Measurements from ENCODE around the gene NUBP1.
"Not testable (repeated sequence)": the region's sequence is repeated elsewhere in the genome, so short reads cannot be mapped to it uniquely, and the experiment has no call there.

NUBP1 gene

GRCh38 chr16:10752843-10753523 is 9.3 kb downstream of the NUBP1 start:
- DNase-seq: no peak

DNA sequence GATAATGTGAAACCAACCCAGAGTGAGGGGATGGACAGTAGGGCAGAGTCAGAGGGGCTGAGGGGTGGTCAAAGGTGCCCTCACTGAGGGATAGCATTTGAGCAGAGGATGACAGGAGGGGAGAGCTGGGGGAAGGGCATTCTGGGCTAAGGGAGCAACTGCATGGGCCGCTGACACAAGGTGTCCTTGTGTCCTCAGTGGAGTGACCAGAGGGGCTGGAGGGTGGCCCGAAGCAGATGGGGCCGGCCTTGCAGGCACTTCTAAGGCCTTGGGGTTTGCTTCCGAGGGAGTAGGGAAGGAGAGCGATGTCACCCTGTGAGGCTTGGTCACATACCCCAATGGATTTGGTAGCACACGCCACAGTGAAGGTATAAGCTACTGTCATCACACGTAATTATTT is 10.0 kb downstream of the NUBP1 start:
- no peak for DNase-seq

DNA sequence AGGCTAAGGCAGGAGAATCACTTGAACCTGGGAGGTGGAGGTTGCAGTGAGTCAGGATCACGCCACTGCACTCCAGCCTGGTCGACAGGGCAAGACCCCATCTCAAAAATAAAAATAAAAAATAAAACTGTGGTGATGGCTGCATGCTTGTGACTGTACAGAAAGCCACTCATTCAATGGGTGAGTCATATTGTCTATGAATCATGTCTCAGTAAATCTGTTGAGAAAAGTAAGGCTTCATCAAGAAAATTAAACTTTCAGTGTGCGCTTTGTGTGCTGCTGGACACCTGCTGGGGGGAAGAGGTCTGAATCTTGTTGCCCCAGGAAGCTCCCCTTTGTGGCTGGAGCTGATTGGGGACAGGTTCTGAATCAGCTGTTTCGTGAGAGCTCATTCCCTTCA is 11.3 kb downstream of the NUBP1 start:
- no peak for DNase-seq

DNA sequence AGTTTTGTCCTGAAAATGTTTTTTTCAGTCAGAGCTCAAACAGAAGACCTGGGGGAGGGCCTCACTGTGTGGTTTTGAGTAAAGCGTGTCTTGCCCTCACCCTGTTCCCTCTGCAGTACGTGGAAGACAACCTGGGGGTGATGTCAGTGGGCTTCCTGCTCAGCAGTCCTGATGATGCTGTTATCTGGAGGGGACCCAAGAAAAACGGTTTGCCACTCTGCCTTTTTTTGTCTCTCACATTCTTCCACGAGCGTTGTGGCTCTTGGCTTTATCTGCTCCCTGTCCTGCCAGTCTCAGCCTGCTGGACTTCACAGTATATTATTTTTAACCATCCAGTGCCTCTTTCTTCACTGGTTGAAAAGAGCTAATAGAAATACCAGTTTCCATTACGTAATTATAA is 12.9 kb downstream of the NUBP1 start:
- no peak for DNase-seq

GRCh38 chr16:10760858-10761257 is 17.2 kb downstream of the NUBP1 start:
- DNase-seq: no peak

DNA sequence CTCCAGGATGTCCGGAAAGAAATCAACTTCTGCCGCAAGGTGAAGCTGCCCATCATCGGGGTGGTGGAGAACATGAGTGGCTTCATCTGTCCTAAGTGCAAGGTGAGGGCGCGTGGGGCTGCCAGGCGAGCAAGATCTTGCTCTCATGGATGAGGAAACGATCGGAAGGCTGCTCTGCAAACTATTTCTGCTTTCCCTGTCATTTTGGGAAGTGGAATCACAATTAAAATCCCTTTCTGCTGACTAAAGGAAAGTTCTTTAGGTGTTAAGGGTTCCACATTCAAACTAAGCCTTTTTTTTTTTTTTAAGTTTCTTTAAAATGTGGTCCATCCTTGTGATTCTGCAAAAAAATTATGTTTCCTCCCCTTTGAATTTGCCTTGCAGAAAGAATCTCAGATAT is 17.7 kb downstream of the NUBP1 start:
- no peak for DNase-seq

DNA sequence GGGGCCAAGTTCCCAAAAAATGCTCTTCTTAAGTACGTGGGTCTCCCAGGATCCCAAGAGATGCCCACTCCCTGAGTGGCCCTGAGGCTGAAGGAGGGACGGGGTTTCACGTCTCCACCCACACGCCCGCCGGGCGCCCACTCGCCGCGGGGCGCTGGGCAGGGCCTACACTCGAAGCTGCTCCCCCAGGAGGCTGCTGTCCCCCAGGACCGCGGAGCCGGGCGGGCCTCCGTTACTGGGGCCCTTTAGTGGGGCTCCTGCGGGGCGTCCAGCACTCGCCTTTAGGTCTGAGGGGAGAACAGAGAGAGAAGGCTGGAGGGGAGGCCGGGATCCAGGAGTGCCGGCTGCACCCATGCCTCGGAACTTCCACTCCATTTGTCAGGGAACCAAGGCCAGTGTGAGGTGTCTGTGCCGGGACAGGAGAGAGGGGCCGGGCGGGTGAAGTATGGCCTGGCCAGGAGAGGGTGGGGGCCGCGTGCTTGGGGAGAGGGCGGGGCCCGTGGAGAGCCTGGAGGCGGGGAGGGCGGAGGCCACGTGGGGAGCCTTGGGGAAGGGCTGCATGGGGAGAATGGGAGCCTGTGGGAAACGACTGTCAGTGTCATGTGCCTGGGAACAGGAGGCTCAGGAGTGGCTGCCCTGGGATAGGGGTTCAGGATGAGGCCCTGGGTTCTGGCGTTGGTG is 18.8 kb downstream of the NUBP1 start:
- DNase-seq: no peak

- DNase-seq: no peak
Observed at GRCh38 chr16:10763456-10763855, 19.8 kb downstream of the NUBP1 start.

DNA sequence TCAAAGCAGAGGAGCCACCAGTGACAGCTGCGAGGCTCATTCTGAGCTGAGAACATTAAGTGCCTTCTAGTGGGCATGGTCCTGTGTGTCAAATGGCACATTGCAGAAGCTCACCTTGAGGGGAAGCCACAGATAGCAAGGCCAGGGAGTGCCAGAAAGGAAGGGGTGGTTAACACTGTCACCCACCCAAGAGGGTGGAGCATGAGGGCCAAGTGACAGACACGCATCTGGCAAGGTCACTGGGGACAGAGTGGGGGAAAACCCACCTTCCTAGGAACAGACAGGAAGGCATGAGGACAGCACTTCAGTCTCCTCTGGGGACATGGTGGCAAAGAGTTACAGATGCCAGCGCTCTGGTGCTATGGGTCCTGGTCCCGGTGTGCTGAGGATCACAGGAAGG is 22.1 kb downstream of the NUBP1 start:
- no peak for DNase-seq

GRCh38 chr16:10767127-10767526 is 23.5 kb downstream of the NUBP1 start:
- DNase-seq: no peak

GRCh38 chr16:10769381-10769780 is 25.7 kb downstream of the NUBP1 start:
- no peak for DNase-seq

DNA sequence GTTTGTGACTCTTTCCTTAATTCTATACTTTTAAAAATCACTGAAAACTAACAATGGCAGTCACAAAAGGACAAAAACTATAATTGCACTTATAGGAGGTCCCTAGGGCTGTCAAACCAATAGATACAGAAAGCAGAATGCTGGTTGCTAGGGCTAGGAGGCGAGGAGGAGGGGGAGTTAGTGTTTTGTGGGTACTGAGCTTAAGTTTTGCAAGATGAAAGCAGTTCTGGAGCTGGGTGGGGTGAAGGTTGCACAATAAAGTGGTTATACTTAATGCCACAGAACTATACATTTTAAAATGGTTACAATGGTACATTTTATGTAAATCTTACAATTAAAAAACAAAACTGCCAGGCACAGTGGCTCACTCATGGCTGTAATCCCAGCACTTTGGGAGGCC is 27.3 kb downstream of the NUBP1 start:
- DNase-seq: no peak

DNA sequence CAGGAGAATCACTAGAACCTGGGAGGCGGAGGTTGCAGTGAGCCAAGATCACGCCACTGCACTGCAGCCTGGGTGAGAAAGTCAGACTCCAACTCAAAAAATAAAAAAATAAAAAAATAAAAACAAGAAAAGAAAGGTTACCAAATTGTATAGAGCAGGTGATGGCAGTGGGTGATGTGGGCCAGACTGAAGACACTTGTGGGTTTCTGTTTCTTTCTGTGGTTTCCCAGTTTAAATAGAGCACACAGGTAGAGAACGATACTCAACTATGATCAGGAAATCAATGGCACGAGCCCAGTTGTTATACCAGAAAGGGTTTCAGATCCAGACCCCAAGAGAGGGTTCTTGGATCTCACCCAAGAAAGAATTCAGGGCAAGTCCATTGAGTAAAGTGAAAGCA is 32.6 kb downstream of the NUBP1 start:
- DNase-seq: no peak

- not testable (repeated sequence) for DNase-seq
Observed at GRCh38 chr16:10776923-10777322, 33.3 kb downstream of the NUBP1 start.

DNA sequence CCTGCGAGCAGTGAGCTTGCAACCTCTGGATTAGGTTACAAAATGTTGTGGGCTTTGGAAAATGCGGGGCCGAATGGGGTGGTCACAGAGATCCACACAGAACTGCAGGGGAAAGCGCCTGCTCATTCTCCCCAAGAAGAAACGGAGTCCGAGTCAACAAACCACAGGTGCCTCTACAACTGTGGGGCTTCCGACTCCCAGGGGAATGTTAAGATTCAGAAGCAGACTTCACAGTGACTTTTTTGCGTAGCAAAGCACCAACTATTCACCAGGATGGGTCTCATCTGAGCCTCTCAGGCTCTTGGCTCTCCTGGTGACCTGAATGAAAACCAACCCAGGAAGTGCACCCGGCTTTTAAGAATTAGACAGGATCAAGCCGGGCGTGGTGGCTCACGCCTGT is 33.7 kb downstream of the NUBP1 start:
- no peak for DNase-seq

DNA sequence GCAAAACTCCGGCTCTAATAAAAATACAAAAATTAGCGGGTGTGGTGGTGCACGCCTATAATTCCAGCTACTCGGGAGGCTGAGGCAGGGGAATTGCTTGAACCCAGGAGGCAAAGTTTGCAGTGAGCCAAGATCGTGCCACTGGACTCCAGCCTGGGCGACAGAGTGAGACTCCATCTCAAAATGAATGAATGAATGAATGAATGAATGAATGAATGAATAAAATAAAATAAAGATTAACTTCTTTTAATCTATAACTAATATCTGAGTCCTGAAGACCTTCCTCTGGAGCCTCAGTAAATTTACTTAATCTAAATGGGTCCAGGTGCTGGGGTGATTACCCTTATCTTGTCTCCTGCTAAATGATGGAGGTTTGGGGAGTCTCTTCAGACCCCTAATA is 36.3 kb downstream of the NUBP1 start:
- not testable (repeated sequence) for DNase-seq

- DNase-seq: no peak
Observed at GRCh38 chr16:10780628-10781027, 37.0 kb downstream of the NUBP1 start.

DNA sequence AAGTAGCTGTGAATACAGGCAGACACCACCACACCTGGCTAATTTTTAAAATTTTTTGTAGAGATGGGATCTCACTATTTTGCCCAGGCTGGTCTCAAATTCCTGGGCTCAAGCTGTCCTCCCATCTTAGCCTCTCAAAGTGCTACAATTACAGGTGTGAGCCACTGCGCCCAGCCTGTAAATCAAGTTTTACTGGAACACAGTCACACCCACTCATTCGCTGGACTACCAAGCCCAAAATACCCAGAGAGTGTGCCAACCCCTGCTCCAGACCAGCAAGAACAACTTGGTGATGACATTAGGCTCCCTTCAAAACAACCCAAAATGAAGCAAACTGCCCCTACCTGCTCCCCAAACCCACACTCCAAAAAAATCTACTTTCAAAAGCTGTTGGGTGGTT is 39.0 kb downstream of the NUBP1 start:
- DNase-seq: no peak

- DNase-seq: no peak
Observed at GRCh38 chr16:10787304-10787703, 43.7 kb downstream of the NUBP1 start.

GRCh38 chr16:10788630-10789029 is 45.0 kb downstream of the NUBP1 start:
- DNase-seq: not testable (repeated sequence)

DNA sequence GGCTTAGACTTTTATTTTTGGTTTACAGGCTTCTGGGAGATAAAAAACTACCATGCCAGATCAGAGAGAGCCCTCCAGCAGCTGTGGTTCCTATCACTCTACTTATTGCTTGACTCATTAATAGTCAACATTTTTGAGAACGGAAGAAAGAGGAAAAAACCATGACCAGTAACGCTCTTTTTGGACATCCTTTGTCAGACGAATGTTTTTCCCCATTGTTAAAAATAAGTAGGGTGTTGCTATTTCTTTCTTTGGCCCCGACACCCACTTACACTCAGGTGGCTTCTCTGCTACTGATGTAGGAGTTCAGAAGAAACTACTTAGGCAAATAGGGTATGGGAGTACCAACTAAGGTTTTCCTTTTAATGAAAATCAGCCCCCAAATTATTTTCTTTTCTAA is 47.4 kb downstream of the NUBP1 start:
- DNase-seq: no peak

- no peak for DNase-seq
Observed at GRCh38 chr16:10799736-10800135, 56.1 kb downstream of the NUBP1 start.

GRCh38 chr16:10805334-10805733 is 61.7 kb downstream of the NUBP1 start:
- DNase-seq: no peak

DNA sequence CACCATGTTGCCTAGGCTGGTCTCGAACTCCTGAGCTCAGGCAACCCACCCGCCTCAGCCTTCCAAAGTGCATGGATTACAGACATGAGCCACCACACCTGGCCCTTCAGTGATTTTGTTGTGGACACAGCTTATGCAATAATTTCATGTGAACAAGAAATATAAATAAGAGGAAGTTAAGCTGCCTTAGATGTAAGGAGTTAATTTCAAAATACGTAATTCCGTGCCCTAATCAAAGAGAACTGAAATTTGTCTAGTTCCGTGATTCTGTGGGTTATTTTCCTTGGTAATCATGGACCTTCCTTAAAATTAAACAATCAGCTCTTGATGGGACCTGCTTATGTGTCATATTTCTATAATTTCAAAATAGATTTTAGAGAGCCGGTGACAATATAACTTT is 63.1 kb downstream of the NUBP1 start:
- no peak for DNase-seq

- no peak for DNase-seq
Observed at GRCh38 chr16:10808218-10808617, 64.6 kb downstream of the NUBP1 start.

All from activated CD4-positive, alpha-beta T cell treated with anti-CD3 and anti-CD28 coated beads for 48 hours (primary cell).